ENCODE data around the gene CRABP1.

The CRABP1 gene

DNA sequence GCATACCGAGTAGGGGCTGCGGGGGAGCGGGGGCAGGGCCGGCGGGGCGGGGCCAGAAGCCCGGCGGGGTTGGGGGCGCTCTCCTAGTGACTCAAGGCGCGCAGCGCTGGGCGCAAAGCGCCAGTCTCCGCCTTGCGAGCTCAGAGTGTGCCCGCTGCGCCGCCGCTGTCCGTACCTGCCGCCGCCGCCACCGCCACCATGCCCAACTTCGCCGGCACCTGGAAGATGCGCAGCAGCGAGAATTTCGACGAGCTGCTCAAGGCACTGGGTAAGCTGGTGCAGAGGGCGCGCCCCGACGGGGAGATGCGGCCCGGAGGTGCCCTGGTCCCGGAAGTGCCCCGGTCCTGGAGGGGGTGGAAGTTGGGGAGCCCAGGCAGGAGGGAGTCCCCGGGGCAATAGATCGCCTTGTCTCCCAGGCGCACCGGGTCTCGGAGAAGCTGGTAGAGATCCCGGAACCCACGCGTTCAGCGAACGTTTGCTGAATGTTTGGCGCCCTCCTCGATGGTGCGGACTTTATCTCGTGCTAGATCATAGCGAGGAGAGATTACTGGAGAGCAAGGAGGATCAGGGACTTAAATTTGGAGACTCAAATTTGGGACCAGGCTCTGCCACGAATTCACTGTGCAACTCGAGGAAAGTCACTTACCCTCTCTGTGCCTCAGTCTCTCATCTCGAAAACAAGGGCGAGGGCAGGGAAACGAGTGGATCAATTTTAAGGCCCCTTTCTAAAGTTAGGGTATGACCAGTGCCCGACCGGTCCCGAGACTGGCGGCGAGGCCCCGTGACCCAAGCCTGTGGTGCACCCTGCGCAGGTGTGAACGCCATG, at the start of gene CRABP1:
Gene CRABP1 (plus strand): TSS at position 123 of the 826 bp plus-strand sequence. CDS start 76 bp downstream, at position 199.
- no peak for DNase-seq (ENCODE audit: low read depth)

DNA sequence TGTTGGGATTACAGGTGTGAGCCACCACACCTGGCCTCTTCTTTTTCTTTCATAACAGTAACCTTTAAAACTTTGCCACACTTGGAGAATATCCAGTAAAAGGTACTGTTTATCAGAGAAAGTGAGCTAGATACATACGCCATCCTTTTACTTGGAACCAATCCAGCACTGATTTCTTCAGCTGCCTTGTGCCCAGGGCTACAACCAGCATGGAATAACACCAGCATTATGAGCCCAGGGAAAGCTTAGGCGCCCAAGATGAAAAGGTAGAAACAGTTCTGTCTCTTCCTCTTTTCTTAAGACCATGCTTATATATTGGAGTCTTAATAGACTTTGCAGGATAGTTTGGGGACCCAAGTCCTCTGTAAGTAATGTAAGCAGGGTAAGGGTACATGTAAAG, 49.1 kb upstream of the CRABP1 start:
- DNase-seq (ENCODE audit: low read depth) = no peak

DNA sequence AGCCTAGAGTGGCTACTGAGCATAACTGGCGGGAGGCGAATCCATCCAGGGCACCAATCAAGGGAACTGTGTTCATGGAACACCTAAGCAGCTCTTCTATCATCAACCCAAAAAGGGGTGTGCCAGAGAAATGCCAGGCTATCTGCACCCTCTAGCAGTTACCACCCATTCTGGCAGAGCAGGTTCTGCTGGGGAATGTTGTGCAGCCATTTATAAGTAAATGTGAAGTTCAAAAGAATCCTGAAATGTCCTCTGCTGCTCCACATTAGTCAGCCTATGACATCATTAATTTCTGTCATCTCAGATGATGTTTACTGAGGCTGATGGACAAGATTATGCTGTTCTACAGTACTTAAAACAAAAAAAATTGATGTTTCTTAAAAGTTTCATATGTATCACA, 48.5 kb upstream of the CRABP1 start:
- no peak for DNase-seq (ENCODE audit: low read depth)

DNA sequence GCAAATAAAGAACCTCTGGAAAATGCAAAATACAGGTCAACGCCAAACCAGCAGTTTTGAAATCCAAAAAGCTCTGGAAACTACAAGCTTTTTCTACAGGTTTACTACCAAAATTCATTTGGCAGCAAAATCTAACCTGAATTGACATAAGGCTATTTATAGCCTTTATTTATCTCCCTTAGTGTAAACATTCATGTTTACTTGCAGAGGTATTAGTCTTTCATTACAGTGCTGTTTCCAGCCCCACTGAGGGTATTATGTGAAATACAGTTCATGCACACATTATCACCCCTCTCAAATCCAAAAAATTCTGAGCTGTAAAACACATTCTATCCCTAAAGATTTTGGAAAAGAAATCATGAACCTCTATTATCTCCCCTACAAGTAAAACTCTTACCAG, 47.9 kb upstream of the CRABP1 start:
- DNase-seq (ENCODE audit: low read depth) = no peak

DNA sequence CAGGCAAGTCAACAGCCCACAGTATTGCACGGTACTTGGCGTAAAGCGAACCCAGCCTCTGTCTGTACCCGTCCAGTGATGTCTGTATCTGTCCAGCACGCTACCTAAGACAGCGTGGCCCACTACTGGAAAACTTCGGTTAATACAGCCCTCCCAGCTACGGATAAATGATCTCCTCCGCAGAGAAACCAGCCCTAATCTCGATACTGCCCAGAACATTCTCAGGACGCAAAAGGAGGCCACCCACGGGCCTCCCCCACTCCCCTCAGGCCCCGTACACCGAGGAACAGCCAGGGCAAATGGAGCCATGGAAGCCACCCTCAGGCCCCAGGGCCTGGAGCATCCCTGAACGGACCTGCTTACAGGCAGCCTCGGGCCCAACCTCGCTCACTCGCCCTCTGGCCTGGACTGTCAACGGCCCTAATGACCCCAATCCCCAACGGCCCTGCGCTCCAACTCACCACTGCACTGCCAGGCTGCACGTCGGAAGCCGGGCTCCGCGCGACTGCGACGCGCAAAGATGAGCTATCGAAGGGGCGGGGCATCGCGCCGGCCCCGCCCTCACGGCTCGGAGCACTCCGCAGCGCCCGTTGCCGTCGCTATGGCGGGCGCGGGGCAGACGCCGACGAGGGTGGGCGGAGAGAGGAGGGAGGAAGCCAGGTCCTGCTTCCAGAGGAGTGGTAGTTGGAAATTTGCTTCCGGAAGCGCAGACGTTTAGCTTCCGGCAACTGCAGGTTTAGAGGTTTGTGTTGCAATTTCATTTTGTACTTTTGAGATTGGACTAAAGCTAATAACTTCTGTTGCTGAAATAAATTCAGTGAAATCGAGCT, 40.8 kb upstream of the CRABP1 start, which contains the start of gene SKIC8:
Gene SKIC8 (minus strand): TSS at position 509 of the 830 bp plus-strand sequence. CDS start 3,923 bp downstream, outside the sequence.
- peak; percentile 93 for DNase-seq (ENCODE audit: low read depth)

DNA sequence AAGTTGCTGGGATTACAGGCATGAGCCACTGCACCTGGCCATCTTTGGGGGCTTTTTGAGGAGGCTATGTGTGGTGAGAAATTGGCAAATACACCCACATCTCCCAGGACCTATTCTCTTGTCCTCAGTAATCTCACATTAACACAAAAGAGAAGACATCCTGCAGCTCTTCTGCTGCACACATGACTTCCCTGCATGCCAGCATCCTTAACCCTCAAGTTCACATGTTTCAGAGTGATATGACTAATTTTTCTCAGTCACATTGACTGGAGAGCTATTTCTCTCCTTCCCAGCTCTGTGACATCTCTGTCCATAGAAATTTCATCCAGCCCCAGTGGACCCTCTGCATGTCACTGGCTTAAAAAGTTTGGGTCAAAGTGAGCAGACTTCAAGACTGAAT, 38.8 kb upstream of the CRABP1 start:
- no peak for DNase-seq (ENCODE audit: low read depth)

DNA sequence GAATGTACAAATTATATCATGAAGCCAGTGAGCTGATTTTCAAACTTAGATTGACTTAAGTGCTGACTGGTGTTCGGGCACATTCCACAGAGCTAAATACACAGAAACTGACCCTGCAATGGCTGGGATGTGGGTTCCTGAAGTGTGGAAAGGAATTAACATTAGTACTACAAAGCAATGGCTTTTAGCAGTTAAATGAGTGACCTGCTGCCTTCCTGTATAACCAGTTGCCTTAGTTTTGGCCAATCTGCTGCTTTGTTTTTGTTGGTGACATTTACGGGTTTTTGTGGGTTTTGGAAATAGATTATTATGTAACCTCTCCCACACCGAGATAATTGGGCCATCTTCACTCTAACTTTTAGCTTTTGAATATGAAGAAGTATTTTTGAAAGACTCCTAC, 38.3 kb upstream of the CRABP1 start:
- DNase-seq (ENCODE audit: low read depth) = no peak

DNA sequence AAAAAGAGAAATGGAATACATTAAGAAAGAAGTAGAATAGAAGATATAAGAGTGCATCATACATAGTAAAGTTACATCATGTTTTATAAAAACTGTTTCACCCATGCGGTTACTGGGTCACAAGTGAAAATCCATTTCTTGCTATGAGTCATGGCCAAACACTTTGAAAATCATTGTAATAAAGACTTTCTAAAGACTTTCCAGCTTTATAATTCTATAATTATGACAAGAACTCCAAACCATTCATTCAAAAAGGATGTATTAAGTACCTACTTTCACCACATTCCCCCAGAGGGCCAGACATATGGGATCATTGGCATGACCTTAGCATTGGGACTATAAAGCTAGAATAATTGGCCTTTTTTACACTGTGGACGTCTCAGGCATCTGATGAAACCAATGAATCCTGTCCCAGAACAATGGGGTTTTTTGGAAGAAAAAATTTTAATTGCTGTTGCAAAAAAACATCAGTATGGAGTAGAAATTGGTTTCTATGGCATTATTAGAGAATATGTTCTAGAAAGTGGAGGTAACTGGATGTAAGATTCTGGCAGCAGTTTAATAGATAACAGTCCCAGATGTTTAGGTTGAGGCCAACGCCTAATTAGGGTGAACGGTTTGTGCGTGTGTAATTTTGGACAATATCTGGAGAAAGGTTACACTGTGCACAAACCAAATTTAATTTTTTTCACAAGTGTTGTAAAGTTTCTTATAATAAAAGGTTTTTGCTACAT, 37.4 kb upstream of the CRABP1 start:
- peak; percentile 82 for DNase-seq (ENCODE audit: low read depth)

DNA sequence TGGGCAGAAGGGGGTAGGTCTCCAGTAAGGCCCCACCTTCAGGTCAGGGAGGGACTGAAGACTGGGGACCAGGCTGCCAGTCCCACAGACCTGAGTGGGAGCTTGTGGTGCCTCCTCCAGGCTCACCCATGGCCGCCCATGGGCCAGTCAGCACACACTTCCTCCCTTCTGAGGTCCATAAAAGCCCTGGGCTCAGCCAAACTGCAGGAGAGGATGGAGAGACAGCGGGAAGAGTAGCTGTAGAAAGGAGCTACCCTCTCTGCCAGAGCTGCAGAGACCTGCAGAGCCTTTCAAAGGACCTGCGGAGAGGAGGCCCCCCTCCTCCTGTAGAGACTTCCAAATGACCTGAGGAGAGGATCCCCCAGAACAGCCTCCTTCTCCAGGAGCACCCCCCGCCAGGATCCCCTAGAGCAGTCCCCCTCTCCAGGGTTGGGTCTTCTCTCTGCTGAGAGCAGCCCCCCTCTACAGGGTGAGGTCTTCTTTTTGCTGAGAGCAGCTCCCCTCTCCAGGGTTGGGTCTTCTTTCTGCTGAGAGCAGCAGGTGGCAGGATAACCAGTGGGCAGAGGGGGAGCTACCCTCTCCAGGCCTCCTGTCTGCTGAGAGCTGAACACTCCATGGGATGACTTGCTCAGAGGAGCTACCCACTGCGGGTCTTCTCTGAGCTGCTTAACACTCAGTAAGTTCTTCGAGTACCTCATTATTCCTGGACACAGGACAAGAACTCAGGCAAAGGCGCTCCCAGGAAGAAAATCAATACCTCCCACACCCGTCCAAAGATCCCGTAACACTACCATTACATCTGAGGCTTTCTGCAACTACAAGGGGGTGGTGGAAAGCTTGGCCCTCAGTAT, 35.7 kb upstream of the CRABP1 start:
- DNase-seq (ENCODE audit: low read depth) = no peak

DNA sequence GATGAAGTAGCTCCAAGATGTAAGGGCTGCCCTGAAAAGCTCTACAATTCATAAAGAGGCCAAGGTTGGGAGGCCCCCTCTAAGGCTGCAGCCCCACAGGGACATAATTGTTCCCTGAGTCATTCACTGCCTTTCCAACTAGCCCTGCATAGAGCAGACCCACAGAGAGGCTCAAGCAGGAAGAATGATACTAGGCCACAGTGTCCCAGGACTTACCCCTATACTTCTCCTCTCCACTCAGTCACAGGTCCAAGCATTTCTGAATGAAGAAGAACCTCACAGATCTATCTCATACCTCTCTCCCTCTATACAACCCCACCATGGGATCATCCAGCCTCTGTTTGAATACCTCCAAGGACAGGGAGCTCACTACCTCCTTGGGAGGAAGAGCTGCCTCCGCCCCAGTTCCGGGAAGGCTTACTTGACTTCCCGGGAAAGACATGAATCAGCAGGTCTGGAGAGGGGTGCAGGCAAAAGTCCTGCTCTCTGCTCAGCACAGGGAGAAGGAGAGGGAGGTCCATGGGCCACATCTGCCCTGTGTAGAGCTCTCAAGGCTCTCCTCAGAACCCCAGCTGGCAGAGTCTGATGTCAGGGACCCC, 33.9 kb upstream of the CRABP1 start:
- peak; percentile 74 for DNase-seq (ENCODE audit: low read depth)

DNA sequence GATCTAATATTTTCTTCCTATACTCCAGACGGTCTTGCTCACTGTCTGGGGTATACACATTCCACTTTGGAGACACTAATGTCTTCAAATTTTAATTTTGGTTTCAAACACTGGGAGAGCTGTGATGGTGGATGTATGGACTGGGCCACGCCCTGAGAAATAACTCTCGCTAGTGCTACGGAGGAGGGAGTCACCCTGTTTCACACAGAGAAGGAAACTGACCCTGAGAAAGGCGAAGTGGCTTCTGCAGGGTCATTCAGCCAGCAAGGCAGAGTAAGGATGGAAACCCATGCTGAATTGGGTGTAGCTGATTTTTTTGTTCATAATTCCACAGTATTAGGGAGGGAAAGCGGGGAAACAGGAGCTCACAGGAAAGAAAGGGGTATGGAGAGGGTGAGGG, 32.2 kb upstream of the CRABP1 start:
- no peak for DNase-seq (ENCODE audit: low read depth)

DNA sequence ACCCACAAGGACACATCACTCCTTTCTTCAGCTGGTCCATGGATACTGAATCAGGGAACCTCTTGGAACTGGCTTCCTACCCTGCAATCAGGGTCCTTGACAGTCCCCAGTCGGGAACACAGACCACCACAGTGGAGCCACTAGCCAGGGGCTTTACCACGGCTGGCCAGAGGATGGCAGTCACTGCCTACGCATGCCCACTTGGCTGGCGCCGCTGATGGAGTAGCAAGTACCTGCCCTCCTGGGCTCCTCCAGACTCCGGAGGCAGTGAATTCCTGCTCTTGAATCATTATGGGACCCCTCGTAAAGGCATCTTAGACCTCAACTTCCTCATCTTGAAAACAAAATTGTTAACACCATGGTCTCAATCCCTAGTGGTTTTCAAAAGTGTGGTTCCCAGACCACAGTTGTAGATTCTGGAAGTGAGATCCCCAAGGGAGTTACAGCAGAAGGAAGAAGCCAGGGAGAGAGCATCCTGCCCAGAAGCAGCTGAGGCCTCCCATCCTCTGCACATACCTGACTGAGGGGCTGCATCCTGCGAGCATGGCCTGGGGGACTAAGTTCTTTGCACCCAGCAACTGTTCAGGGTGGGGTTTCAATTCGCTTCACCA, 31.6 kb upstream of the CRABP1 start:
- peak; percentile 52 for DNase-seq (ENCODE audit: low read depth)

DNA sequence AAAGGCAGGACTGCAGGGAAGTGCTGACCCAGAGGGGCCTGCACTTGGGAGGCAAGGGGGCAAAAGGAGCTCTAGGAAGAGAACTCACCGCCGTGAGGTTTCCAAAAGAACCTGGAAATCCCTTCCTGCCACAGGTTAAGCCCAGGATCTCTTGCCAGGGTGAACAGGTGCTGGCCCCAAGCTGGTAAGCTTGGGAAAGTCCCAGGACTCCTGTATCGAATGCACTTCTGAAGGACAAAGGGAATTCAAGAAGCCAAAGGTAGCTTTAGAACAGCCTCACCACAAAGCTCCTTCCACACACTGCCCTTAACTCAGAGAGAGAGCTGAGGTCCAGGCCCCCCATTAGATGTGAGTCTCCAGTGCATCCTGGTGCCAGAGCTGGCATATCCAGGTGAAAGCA, 28.9 kb upstream of the CRABP1 start:
- DNase-seq (ENCODE audit: low read depth) = no peak

DNA sequence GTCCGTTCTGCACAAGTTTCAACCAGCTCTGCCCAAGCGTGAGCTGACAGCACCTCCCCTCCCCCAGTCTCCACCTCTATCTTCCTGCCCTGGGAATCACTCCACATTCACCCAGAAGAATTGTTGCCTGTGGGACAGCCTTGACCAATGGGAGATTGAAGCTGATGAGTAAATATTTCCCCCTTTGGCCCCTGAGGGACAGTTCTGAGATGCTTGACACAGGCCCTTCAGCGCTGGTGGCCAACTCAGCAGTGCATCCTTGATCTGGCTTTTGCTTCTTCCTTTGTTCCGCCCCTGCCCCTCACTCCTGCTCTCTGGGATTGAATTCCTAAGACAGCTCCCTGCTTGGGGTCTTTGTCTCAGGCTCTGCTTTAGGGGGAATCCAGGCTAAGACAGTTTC, 27.6 kb upstream of the CRABP1 start:
- DNase-seq (ENCODE audit: low read depth) = no peak

DNA sequence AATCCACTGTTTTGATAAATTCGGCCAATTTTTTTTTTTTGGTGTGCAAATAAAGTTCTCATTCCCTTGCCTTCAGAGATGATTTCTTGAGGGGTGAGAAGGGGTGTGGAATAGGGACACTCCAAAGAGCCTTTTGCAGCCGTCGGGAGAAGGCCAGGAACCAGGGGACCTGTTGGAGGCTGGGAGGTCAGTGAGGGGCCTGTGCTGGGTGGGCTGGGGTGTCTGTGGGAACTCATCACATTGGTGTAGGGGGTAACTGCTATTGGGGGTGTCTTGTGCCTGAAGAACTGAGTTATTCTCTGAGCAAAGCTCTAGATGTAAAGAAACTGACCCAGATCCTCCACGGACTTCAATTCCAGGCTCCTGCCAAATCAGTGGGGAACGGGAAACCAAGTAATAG, 27.2 kb upstream of the CRABP1 start:
- no peak for DNase-seq (ENCODE audit: low read depth)

DNA sequence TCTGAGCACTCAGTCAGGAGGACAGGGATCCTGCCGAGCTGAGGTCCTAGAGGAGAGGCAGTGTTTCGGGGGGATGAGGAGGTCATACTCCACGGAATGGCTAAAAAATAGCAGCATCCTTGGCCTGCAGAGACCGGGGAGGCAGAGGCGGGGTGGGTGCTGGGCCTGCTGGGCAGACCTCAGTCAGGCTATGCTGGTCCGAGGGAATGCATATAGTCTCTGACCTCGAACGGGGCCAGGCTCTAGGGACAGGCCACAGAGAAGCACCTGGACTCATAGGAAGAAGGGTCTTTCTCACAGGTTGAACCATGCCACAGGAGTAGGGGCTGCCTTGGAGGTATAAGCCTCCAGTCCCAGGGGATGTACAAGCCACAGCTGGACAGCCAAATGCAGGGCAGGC, 26.8 kb upstream of the CRABP1 start:
- DNase-seq (ENCODE audit: low read depth) = no peak

DNA sequence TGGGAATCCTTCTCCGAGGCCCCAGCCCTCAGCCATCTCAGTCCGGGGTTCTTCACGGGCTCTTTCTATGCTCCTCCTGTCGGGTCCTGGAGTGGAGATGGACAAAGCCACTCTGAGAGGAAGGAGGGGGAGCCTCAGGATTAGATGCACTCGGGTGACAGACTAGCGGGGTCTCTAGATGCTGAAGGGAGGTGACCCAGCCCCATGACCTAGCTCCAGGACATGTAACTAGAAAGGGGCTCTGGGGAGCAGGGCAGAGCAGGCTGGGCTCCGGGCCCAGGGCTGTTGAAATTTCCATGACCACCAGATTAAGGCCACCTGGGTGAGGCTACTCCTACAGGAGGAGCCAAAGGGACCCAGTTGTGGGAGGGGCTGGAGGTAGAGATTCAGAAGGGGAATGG, 26.0 kb upstream of the CRABP1 start:
- no peak for DNase-seq (ENCODE audit: low read depth)

DNA sequence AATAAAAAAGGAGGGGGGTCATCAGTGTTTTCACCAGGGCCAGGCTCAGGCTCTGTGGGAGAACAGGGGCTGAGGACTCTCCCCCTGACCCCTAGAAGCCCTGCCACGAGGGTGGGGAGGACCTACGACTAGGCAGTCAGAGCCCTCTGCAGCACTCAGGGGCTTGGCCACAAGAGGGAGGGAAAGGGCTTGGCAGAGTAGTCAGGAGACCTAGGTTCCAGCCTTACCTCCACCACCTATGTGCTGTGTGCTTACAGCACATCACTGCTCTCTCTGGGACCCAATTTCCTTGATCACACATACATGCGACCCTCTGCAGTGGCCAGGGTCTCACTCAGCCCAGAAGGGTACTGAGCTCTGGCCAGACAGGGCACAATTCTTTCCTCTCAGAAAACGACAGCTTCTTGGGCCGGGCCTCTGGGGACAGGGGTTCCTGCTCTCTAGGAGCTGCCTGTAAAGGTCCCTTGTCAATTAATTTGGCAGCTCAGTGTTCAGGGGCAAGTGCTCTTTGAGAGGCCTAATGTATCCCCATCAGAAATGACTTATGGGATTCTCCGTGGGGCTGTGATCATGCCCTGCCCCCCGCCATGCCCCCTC, 24.4 kb upstream of the CRABP1 start:
- no peak for DNase-seq (ENCODE audit: low read depth)

DNA sequence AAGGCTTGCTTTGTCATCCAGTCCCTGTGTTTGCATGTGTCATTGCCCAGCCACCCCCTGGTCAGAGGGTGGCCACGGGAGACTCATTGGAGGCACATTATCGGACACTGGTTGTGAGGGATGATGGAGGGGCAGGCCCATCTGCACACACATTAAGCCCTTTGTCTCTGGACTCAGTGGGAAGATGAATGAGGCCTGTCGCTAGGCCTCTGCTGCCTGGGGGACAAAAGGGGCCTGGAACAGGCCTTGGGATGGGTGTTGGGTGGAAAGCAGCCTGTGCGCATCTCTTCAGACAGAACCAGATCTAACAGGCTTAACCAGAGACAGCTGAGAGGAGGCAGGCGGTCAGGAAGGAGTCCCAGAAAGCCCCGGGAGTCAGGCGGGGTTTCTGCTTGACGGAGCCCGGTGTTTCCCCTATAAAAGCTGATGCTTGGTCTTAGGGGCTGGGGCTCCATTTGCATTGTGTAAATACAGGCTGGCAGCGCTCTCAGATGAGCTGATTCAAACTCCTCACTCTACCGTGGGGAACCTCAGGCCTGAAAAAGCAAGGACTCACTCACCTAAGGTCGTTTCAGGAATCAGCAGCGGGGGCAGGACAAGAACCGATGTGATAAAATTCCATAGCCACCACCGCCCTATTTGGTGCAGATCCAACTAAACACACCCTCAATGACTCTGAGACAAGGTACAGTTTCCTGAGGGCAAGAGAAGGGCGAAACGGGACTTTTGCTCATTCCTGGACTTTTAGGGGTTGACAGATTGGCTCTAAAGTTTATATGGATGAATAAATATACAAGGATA, 23.7 kb upstream of the CRABP1 start:
- no peak for DNase-seq (ENCODE audit: low read depth)

Data from amniotic epithelial cell (primary cell).